Measurements from ENCODE around the gene SIRT3.

SIRT3 gene

DNA sequence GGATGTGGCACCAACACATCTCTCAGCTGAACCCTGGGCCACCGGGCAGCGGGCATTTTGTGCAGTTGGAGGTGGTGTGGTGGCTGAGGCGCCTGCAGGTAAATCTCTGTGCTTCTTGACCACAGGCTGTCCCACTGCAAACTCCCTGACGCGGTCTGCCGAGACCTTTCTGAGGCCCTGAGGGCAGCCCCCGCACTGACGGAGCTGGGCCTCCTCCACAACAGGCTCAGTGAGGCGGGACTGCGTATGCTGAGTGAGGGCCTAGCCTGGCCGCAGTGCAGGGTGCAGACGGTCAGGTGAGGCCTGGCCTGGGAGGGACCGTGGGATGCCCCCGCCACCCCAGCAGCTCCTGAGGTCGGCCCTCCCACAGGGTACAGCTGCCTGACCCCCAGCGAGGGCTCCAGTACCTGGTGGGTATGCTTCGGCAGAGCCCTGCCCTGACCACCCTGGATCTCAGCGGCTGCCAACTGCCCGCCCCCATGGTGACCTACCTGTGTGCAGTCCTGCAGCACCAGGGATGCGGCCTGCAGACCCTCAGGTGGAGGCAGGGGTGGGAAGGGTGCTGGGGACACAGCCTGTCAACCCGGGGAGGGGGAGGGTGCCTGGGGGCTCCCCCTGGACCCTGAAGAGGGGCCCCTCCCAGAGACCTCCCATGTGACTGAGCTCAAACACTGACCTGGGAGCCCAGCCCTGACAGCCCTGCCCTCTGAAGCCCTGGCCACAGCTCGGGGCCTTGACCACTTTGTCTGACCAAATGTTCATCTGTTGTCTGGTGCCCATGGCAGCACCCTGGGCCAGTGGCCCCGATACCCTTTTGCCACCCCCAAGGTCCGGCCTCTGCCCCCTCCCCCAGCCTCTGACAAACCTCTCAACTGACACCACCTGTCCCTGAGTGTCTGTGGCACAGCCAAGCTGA lies 48.2 kb upstream of the SIRT3 start:
- H3K27ac ChIP-seq (ENCODE audit: low read length, poor library complexity, severe bottlenecking): no peak overlapping the region
- no peak overlapping the region for H4K8ac ChIP-seq (ENCODE audit: low read length)
- H3K9me3 ChIP-seq (ENCODE audit: control insufficient read depth, low read length): no peaks in the 10 kb centered on the region
- H3K4me2 ChIP-seq (ENCODE audit: low read length, poor library complexity, severe bottlenecking): no peak overlapping the region
- no peak overlapping the region for H2AFZ ChIP-seq (ENCODE audit: low read depth, low read length)
- H4K91ac ChIP-seq (ENCODE audit: low read length): peak overlapping the region; percentile 36
- peaks cover 20 to 83% of the 10 kb centered on the region in 2 experiments for H3K27me3 ChIP-seq (ENCODE audit: control insufficient read depth in 1 of 2, insufficient read depth in 1 of 2, low read length in 2 of 2)
- H2BK15ac ChIP-seq (ENCODE audit: low read depth, poor library complexity, severe bottlenecking): no peak overlapping the region
- H3K4ac ChIP-seq (ENCODE audit: low read depth in 1 of 2, low read length in 2 of 2): no peak overlapping the region
- H3K9ac ChIP-seq (ENCODE audit: low read length): no peak overlapping the region
- no peak for DNase-seq
- no peak overlapping the region for H2BK12ac ChIP-seq (ENCODE audit: low read length in 2 of 2)
- H3K36me3 ChIP-seq (ENCODE audit: control insufficient read depth in 1 of 2, insufficient read depth in 2 of 2, low read depth in 1 of 2, low read length in 2 of 2): no peaks in the 10 kb centered on the region
- no peak overlapping the region for H2BK120ac ChIP-seq (ENCODE audit: low read depth, low read length)
- H3K79me1 ChIP-seq (replicated peaks; ENCODE audit: low read length, poor library complexity, severe bottlenecking): no peaks in the 10 kb centered on the region
- 89% methylated on average over 23 of the region's 24 CpGs for WGBS
- H3K4me1 ChIP-seq (ENCODE audit: control insufficient read depth, insufficient read depth, low read depth, low read length): peaks cover 12% of the 10 kb centered on the region
- H3K18ac ChIP-seq (ENCODE audit: low read depth in 1 of 2, low read length in 2 of 2): no peak overlapping the region
- no peak overlapping the region for H2AK5ac ChIP-seq (ENCODE audit: low read length, severe bottlenecking)
- no peak overlapping the region for H3K4me3 ChIP-seq (ENCODE audit: insufficient read depth in 1 of 2, low read depth in 1 of 2, low read length in 2 of 2)
- H2BK5ac ChIP-seq (ENCODE audit: low read depth, low read length, poor library complexity, severe bottlenecking): no peak overlapping the region
- H3K23ac ChIP-seq (ENCODE audit: low read length in 2 of 2): no peak overlapping the region
- H3K14ac ChIP-seq (ENCODE audit: low read length in 2 of 2): peak overlapping the region in 1 of 2 experiments; percentile 44

GRCh38 chr11:283405-284104 lies 47.4 kb upstream of the SIRT3 start:
- WGBS: 84% methylated on average over 21 of the region's 23 CpGs
- no peak overlapping the region for H4K8ac ChIP-seq (ENCODE audit: low read length)
- DNase-seq: no peak
- no peaks in the 10 kb centered on the region for H3K9me3 ChIP-seq (ENCODE audit: control insufficient read depth, low read length)
- H3K4ac ChIP-seq (ENCODE audit: low read depth in 1 of 2, low read length in 2 of 2): no peak overlapping the region
- H2AFZ ChIP-seq (ENCODE audit: low read depth, low read length): no peak overlapping the region
- no peak overlapping the region for H2BK12ac ChIP-seq (ENCODE audit: low read length in 2 of 2)
- H3K14ac ChIP-seq (ENCODE audit: low read length in 2 of 2): no peak overlapping the region
- no peak overlapping the region for H3K4me2 ChIP-seq (ENCODE audit: low read length, poor library complexity, severe bottlenecking)
- no peaks in the 10 kb centered on the region for H3K79me1 ChIP-seq (replicated peaks; ENCODE audit: low read length, poor library complexity, severe bottlenecking)
- no peak overlapping the region for H3K9ac ChIP-seq (ENCODE audit: low read length)
- H2BK5ac ChIP-seq (ENCODE audit: low read depth, low read length, poor library complexity, severe bottlenecking): no peak overlapping the region
- no peak overlapping the region for H3K18ac ChIP-seq (ENCODE audit: low read depth in 1 of 2, low read length in 2 of 2)
- no peak overlapping the region for H2BK15ac ChIP-seq (ENCODE audit: low read depth, poor library complexity, severe bottlenecking)
- no peak overlapping the region for H2AK5ac ChIP-seq (ENCODE audit: low read length, severe bottlenecking)
- peaks cover 12% of the 10 kb centered on the region for H3K4me1 ChIP-seq (ENCODE audit: control insufficient read depth, insufficient read depth, low read depth, low read length)
- no peak overlapping the region for H4K91ac ChIP-seq (ENCODE audit: low read length)
- no peak overlapping the region for H3K23ac ChIP-seq (ENCODE audit: low read length in 2 of 2)
- no peak overlapping the region for H3K4me3 ChIP-seq (ENCODE audit: insufficient read depth in 1 of 2, low read depth in 1 of 2, low read length in 2 of 2)
- H3K27ac ChIP-seq (ENCODE audit: low read length, poor library complexity, severe bottlenecking): no peak overlapping the region
- H3K36me3 ChIP-seq (ENCODE audit: control insufficient read depth in 1 of 2, insufficient read depth in 2 of 2, low read depth in 1 of 2, low read length in 2 of 2): no peaks in the 10 kb centered on the region
- H3K27me3 ChIP-seq (ENCODE audit: control insufficient read depth in 1 of 2, insufficient read depth in 1 of 2, low read length in 2 of 2): peaks cover 20 to 91% of the 10 kb centered on the region in 2 experiments
- H2BK120ac ChIP-seq (ENCODE audit: low read depth, low read length): no peak overlapping the region

GRCh38 chr11:282630-283360 lies 46.7 kb upstream of the SIRT3 start:
- Histone ChIP-seq H3K23ac (ENCODE audit: low read length in 2 of 2) (no peak overlapping the region), H3K9ac (ENCODE audit: low read length) (no peak overlapping the region), H2BK5ac (ENCODE audit: low read depth, low read length, poor library complexity, severe bottlenecking) (no peak overlapping the region), H3K9me3 (ENCODE audit: control insufficient read depth, low read length) (no peaks in the 10 kb centered on the region), H4K8ac (ENCODE audit: low read length) (no peak overlapping the region), H2BK12ac (ENCODE audit: low read length in 2 of 2) (no peak overlapping the region), H2AFZ (ENCODE audit: low read depth, low read length) (no peak overlapping the region), H2AK5ac (ENCODE audit: low read length, severe bottlenecking) (no peak overlapping the region), H3K27me3 (ENCODE audit: control insufficient read depth in 1 of 2, insufficient read depth in 1 of 2, low read length in 2 of 2) (peaks cover 15 to 92% of the 10 kb centered on the region in 2 experiments), H3K4ac (ENCODE audit: low read depth in 1 of 2, low read length in 2 of 2) (no peak overlapping the region), H3K4me3 (ENCODE audit: insufficient read depth in 1 of 2, low read depth in 1 of 2, low read length in 2 of 2) (no peak overlapping the region), H3K18ac (ENCODE audit: low read depth in 1 of 2, low read length in 2 of 2) (no peak overlapping the region), H4K91ac (ENCODE audit: low read length) (no peak overlapping the region), H3K4me2 (ENCODE audit: low read length, poor library complexity, severe bottlenecking) (no peak overlapping the region), H3K4me1 (ENCODE audit: control insufficient read depth, insufficient read depth, low read depth, low read length) (peaks cover 5% of the 10 kb centered on the region), H3K27ac (ENCODE audit: low read length, poor library complexity, severe bottlenecking) (no peak overlapping the region), H2BK15ac (ENCODE audit: low read depth, poor library complexity, severe bottlenecking) (no peak overlapping the region), H2BK120ac (ENCODE audit: low read depth, low read length) (no peak overlapping the region), H3K14ac (ENCODE audit: low read length in 2 of 2) (no peak overlapping the region), H3K79me1 (replicated peaks; ENCODE audit: low read length, poor library complexity, severe bottlenecking) (no peaks in the 10 kb centered on the region), H3K36me3 (ENCODE audit: control insufficient read depth in 1 of 2, insufficient read depth in 2 of 2, low read depth in 1 of 2, low read length in 2 of 2) (no peaks in the 10 kb centered on the region)
- 81% methylated on average over 10 of the region's 13 CpGs for WGBS
- no peak for DNase-seq

- Histone ChIP-seq H3K36me3 (ENCODE audit: control insufficient read depth in 1 of 2, insufficient read depth in 2 of 2, low read depth in 1 of 2, low read length in 2 of 2) (no peaks in the 10 kb centered on the region), H2BK12ac (ENCODE audit: low read length in 2 of 2) (no peak overlapping the region), H4K8ac (ENCODE audit: low read length) (no peak overlapping the region), H3K4me1 (ENCODE audit: control insufficient read depth, insufficient read depth, low read depth, low read length) (peaks cover 5% of the 10 kb centered on the region), H3K4me2 (ENCODE audit: low read length, poor library complexity, severe bottlenecking) (no peak overlapping the region), H4K91ac (ENCODE audit: low read length) (no peak overlapping the region), H3K27me3 (ENCODE audit: control insufficient read depth in 1 of 2, insufficient read depth in 1 of 2, low read length in 2 of 2) (peaks cover 12 to 92% of the 10 kb centered on the region in 2 experiments), H3K79me1 (replicated peaks; ENCODE audit: low read length, poor library complexity, severe bottlenecking) (no peaks in the 10 kb centered on the region), H3K18ac (ENCODE audit: low read depth in 1 of 2, low read length in 2 of 2) (no peak overlapping the region), H2BK120ac (ENCODE audit: low read depth, low read length) (no peak overlapping the region), H2BK5ac (ENCODE audit: low read depth, low read length, poor library complexity, severe bottlenecking) (no peak overlapping the region), H3K4ac (ENCODE audit: low read depth in 1 of 2, low read length in 2 of 2) (no peak overlapping the region), H3K9ac (ENCODE audit: low read length) (no peak overlapping the region), H3K27ac (ENCODE audit: low read length, poor library complexity, severe bottlenecking) (no peak overlapping the region), H3K4me3 (ENCODE audit: insufficient read depth in 1 of 2, low read depth in 1 of 2, low read length in 2 of 2) (no peak overlapping the region), H3K23ac (ENCODE audit: low read length in 2 of 2) (no peak overlapping the region), H2AK5ac (ENCODE audit: low read length, severe bottlenecking) (no peak overlapping the region), H2BK15ac (ENCODE audit: low read depth, poor library complexity, severe bottlenecking) (no peak overlapping the region), H3K14ac (ENCODE audit: low read length in 2 of 2) (no peak overlapping the region), H2AFZ (ENCODE audit: low read depth, low read length) (no peak overlapping the region), H3K9me3 (ENCODE audit: control insufficient read depth, low read length) (peaks cover under 1% of the 10 kb centered on the region)
- DNase-seq: no peak
- 96% methylated on average over 3 of the region's 4 CpGs for WGBS
These were observed 46.0 kb upstream of the SIRT3 start for GRCh38 chr11:282171-282570.

Measured in mesenchymal stem cell (in vitro differentiated cells and primary cell).